SU-DHL-6 (cell line): ENCODE measurements around the gene KRTAP6-2.

ENCODE experiments used
- EZH2phosphoT487 ChIP-seq: fragments of 200-600 bp; sonication (generic), shearing (Covaris generic); conservative IDR thresholded peaks from 2 replicates; pipeline ENCODE4 v1.6.1; 2018; ENCODE audit warnings: mild to moderate bottlenecking, antibody characterized with exemption, low read length, moderate library complexity, mixed read lengths
- TF ChIP-seq, protein P1 (sequence below): fragments of 200-600 bp; sonication (generic); IDR thresholded peaks from one replicate; pipeline ENCODE4 v1.5.1; 2017; ENCODE audit warnings: antibody characterized with exemption, mild to moderate bottlenecking, low read length, moderate library complexity; ENCODE audit not compliant: insufficient read depth, poor library complexity, severe bottlenecking

DNA sequence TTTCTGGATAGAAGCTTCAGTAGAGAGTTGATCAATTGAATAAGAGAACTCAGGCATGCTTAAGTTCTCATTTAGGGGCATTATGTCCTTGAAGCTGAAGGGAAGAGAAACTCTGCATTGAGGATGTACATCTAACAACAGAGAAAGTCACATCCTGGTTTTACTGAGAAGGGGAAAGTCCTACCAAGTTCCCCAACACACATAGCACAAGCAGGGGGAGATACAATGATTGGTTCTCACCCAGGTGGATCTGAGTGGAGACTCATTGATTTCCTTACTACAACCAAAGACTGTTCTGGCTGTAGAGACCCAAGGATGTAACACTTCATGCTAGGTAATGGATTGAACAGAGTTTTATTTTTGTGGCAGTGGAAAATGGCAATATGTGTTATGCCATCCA lies 16.5 kb upstream of the KRTAP6-2 start:
- TF ChIP-seq, protein P1, sequence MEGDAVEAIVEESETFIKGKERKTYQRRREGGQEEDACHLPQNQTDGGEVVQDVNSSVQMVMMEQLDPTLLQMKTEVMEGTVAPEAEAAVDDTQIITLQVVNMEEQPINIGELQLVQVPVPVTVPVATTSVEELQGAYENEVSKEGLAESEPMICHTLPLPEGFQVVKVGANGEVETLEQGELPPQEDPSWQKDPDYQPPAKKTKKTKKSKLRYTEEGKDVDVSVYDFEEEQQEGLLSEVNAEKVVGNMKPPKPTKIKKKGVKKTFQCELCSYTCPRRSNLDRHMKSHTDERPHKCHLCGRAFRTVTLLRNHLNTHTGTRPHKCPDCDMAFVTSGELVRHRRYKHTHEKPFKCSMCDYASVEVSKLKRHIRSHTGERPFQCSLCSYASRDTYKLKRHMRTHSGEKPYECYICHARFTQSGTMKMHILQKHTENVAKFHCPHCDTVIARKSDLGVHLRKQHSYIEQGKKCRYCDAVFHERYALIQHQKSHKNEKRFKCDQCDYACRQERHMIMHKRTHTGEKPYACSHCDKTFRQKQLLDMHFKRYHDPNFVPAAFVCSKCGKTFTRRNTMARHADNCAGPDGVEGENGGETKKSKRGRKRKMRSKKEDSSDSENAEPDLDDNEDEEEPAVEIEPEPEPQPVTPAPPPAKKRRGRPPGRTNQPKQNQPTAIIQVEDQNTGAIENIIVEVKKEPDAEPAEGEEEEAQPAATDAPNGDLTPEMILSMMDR, result no peak
- TF ChIP-seq EZH2phosphoT487, result no peak
